HG02943 (cell line): ENCODE data around the gene CDK12.

Experiments
- ATAC-seq: cut with Tn5 transposase; IDR thresholded peaks from one replicate; pipeline ENCODE4 v1.9.1; 2021; ENCODE audit warnings: mild to moderate bottlenecking, low read depth, moderate library complexity; ENCODE audit not compliant: unreplicated experiment

Gene CDK12

DNA sequence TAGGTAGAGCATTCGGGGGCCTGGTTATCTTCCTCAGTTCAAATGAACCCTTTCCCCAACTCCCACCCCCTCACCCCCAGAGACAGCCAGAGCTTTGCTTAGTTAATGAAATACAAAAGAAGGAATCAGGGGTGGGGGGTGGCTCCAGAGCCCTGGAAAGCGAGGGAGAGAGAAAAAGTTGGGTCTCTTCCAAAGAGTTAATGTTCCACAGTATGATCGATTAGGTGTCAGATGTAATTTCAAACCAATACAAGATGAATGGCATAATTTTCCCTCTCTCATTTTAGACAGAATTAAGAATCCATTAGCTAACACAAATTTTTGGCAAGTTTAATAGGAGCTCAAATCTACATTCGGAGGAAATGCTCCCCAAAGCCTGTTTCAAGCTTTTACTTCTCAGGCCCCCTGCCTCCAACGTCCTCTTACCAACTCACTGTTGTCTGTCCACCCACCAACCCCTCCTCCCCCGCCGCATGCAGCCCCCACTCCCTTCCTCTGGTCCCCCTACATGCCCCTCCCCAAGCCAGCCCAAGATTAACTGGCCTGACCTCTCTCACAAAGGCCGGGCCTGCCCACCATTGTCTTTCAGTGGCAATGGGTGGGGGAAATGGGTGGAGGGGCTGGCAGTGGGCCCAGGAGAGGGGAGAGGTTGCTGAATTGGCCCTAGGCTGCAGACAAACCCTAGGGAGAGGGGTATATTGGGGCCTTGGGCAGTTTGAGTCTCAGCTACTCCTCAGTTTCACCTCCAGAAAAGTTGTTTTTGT lies 118.2 kb downstream of the CDK12 start:
- ATAC-seq = no peak

DNA sequence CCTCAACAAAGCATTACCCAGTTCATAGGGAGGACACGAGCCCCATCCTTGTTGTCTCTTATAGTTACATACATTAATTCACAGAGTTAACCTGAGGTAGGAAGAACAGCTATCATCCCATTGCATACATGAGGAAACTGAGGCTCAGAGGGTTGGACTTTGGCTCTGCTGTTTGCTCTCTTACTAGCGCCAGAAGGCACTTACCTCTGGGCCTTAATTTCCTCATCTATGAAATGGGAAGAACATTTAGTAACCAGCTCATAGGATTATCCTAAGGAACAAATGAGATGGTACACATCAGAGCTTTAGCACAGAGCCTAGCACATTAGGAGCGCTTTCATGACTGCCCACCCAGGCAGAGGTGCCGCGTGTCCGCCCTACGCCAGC lies 118.8 kb downstream of the CDK12 start:
- ATAC-seq = no peak

DNA sequence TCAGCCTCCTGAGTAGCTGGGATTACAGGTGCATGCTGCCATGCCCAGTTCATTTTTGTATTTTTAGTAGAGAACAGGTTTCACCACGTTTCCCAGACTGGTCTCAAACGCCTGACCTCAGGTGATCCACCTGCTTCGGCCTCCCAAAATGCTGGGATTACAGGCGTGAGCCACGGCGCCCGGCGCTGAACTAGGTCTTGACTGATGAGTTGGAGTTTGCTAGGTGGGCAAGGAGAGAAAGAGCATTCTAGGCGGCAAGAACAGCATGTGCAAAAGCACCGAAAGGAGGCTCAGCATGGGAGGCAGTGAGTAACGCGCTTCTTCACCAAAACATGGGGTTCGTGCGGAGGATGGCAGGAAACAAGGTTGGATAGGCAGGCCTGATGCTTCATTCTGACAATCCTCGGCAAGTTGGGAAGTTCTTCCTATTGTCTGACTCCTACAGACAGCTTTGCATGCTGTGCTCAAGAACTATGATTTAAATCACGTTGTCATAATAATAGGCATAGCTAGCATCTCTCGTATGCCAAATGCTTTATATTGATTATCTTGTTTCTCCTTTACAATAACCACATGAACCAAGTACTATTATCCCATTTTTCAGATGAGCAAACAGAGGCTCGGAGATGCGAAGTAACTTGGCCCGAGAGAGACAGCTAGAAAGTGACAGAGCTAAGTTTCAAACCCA lies 119.9 kb downstream of the CDK12 start:
- ATAC-seq = no peak

GRCh38 chr17:39581759-39582085 lies 120.4 kb downstream of the CDK12 start:
- ATAC-seq = no peak

- no peak for ATAC-seq
These were observed 121.4 kb downstream of the CDK12 start for GRCh38 chr17:39582658-39583057.
